HCT116 (cell line): ENCODE data around the gene FMN1. TPM values are rescaled to one million over a fixed set of nuclear protein-coding genes. Genes with fewer than 3 reads are reported as not detected.

Experiments
- ATAC-seq: fragments of 200-7000 bp; cut with Tn5 transposase; 2 replicates; pipeline ENCODE4 v1.9.1; 2020; ENCODE audit warnings: mild to moderate bottlenecking, moderate library complexity
- BruUV-seq: library from RNA; stranded (reverse); fragments of 400-500 nt; replicated peaks from 2 replicates; lab custom pipeline; 2021; lab: Mats Ljungman, UMichigan
- CTCF ChIA-PET: fragments of 300-600 bp; sonication (Branson Sonifier 250); formaldehyde crosslinking; loops from one replicate; lab custom pipeline; 2021; ENCODE audit warnings: antibody characterized with exemption; lab: Charles Lee
- POLR2A ChIA-PET: fragments of 300-600, 350-600 bp; sonication (Branson Sonifier 250); formaldehyde crosslinking; loops from one replicate; lab custom pipeline; 2021; ENCODE audit warnings: antibody characterized with exemption; lab: Charles Lee
- RAD21 ChIA-PET, 2 experiments: fragments of 300-600 bp; sonication (Branson Sonifier 250); formaldehyde crosslinking; loops; one replicate each; lab custom pipeline; 2023; ENCODE audit warnings: low total read pairs in 2 of 2; ENCODE audit not compliant: uncharacterized antibody in 2 of 2, unreplicated experiment in 2 of 2, low non-redundant PET in 1 of 2; lab: Charles Lee
- DNase-seq: peaks from one replicate; pipeline ENCODE4 v3.0.0-alpha.2; 2010; ENCODE audit warnings: low read depth, low spot score
- H2AFZ ChIP-seq: fragments of 200-600 bp; shearing (Covaris generic), sonication (generic); 2 replicates; pipeline ENCODE4 v1.6.1; 2017; ENCODE audit warnings: low read depth, mixed run types, mixed read lengths, antibody characterized with exemption, low read length; ENCODE audit not compliant: poor library complexity, severe bottlenecking
- H3K27ac ChIP-seq: 2 replicates; pipeline ENCODE4 v1.5.1; 2012; ENCODE audit warnings: low read depth, low read length
- H3K27me3 ChIP-seq: fragments of 200-600 bp; sonication (generic); 2 replicates; pipeline ENCODE4 v1.6.1; 2016; ENCODE audit warnings: mixed run types, low read length, mixed read lengths; ENCODE audit not compliant: insufficient read depth
- H3K36me3 ChIP-seq, 2 experiments: fragments of 200-500 bp in 1 of 2; fragments of 200-600 bp in 1 of 2; sonication (Bioruptor generic) in 1 of 2; sonication (generic) in 1 of 2; 2 replicates each; pipeline versions ENCODE4 v1.5.1 to v1.6.1; 2014 to 2016; ENCODE audit warnings: low read length in 2 of 2, inconsistent platforms in 1 of 2, mixed read lengths in 1 of 2, mixed run types in 1 of 2; ENCODE audit not compliant: insufficient read depth in 2 of 2, control insufficient read depth in 1 of 2
- H3K4me1 ChIP-seq, 2 experiments: fragments of 200-600 bp in 1 of 2; sonication (generic) in 1 of 2; 2 replicates each; pipeline versions ENCODE4 v1.5.1 to v1.6.1; 2012 to 2017; ENCODE audit warnings: low read length in 2 of 2, inconsistent platforms in 1 of 2, mild to moderate bottlenecking in 1 of 2, mixed read lengths in 1 of 2, mixed run types in 1 of 2, moderate library complexity in 1 of 2; ENCODE audit not compliant: insufficient read depth in 2 of 2, control insufficient read depth in 1 of 2
- H3K4me2 ChIP-seq: fragments of 200-600 bp; sonication (generic); 2 replicates; pipeline ENCODE4 v1.6.1; 2017; ENCODE audit warnings: mixed run types, low read length, mixed read lengths
- H3K4me3 ChIP-seq, 2 experiments: fragments of 200-600 bp in 1 of 2; sonication (generic) in 1 of 2; replicated peaks in 1 of 2; 2 replicates each; pipeline ENCODE4 v1.5.1; 2011 to 2016; ENCODE audit warnings: low read length in 2 of 2, control low read depth in 1 of 2, low read depth in 1 of 2, mild to moderate bottlenecking in 1 of 2, mixed read lengths in 1 of 2, mixed run types in 1 of 2
- H3K79me2 ChIP-seq: fragments of 200-600 bp; sonication (generic); 2 replicates; pipeline ENCODE4 v1.6.1; 2017; ENCODE audit warnings: mild to moderate bottlenecking, mixed run types, low read length, moderate library complexity, mixed read lengths; ENCODE audit not compliant: insufficient read depth
- H3K9ac ChIP-seq: fragments of 200-600 bp; sonication (generic); 2 replicates; pipeline ENCODE4 v1.6.1; 2016; ENCODE audit warnings: low read length, mixed read lengths
- H3K9me2 ChIP-seq: fragments of 200-600 bp; sonication (generic), shearing (Covaris generic); 2 replicates; pipeline ENCODE4 v1.6.1; 2017; ENCODE audit warnings: mixed run types, mild to moderate bottlenecking, moderate library complexity; ENCODE audit not compliant: insufficient read depth
- H3K9me3 ChIP-seq, 2 experiments: fragments of 200-500 bp in 1 of 2; fragments of 200-600 bp in 1 of 2; sonication (Bioruptor generic) in 1 of 2; sonication (generic) in 1 of 2; 2 replicates each; pipeline ENCODE4 v1.6.1; 2014 to 2017; ENCODE audit warnings: low read length in 2 of 2, mixed read lengths in 2 of 2, inconsistent platforms in 1 of 2, low read depth in 1 of 2, mild to moderate bottlenecking in 1 of 2, mixed run types in 1 of 2, moderate library complexity in 1 of 2; ENCODE audit not compliant: control insufficient read depth in 1 of 2, insufficient read depth in 1 of 2
- H4K20me1 ChIP-seq: fragments of 200-600 bp; sonication (generic), shearing (Covaris generic); 2 replicates; pipeline ENCODE4 v1.6.1; 2017; ENCODE audit warnings: mixed run types, mild to moderate bottlenecking, moderate library complexity; ENCODE audit not compliant: insufficient read depth
- CEBPB ChIP-seq: IDR thresholded peaks from 2 replicates; pipeline ENCODE4 v1.6.1; 2012; ENCODE audit warnings: low read depth
- ELF1 ChIP-seq: IDR thresholded peaks from 2 replicates; pipeline ENCODE4 v1.6.1; 2012; ENCODE audit warnings: low read depth, borderline replicate concordance
- EZH2phosphoT487 ChIP-seq: fragments of 200-600 bp; IDR thresholded peaks from 2 replicates; pipeline ENCODE4 v1.6.1; 2018; ENCODE audit warnings: antibody characterized with exemption, borderline replicate concordance
- FOSL1 ChIP-seq: IDR thresholded peaks from 2 replicates; pipeline ENCODE4 v1.6.1; 2012; ENCODE audit warnings: low read depth
- JUND ChIP-seq: IDR thresholded peaks from 2 replicates; pipeline ENCODE4 v1.6.1; 2012
- POLR2A ChIP-seq: IDR thresholded peaks from 2 replicates; pipeline ENCODE4 v1.7.0; 2011; ENCODE audit warnings: borderline replicate concordance; ENCODE audit not compliant: insufficient read depth, insufficient read length; ENCODE audit errors: extremely low read depth
- POLR2AphosphoS5 ChIP-seq: IDR thresholded peaks from 2 replicates; pipeline ENCODE4 v1.6.1; 2011; ENCODE audit warnings: mild to moderate bottlenecking, low read depth, low read length, moderate library complexity
- RAD21 ChIP-seq: IDR thresholded peaks from 2 replicates; pipeline ENCODE4 v1.6.1; 2012; ENCODE audit warnings: low read depth, mild to moderate bottlenecking
- SRF ChIP-seq: IDR thresholded peaks from 2 replicates; pipeline ENCODE4 v1.6.1; 2012; ENCODE audit warnings: low read depth
- YY1 ChIP-seq: IDR thresholded peaks from 2 replicates; pipeline ENCODE4 v1.6.1; 2011; ENCODE audit warnings: low read length, low read depth, moderate library complexity, mild to moderate bottlenecking; ENCODE audit not compliant: insufficient replicate concordance; ENCODE audit errors: extremely low read depth
- ZFX ChIP-seq: fragments of 450-650 bp; IDR thresholded peaks from 2 replicates; pipeline ENCODE4 v1.6.1; 2017
- ZNF274 ChIP-seq: fragments of 200-500 bp; sonication (Bioruptor generic); IDR thresholded peaks from 2 replicates; pipeline ENCODE4 v1.6.1; 2014; ENCODE audit warnings: mild to moderate bottlenecking, low read depth, low read length, inconsistent platforms
- intact Hi-C: fragments of 100-400 bp; cut with micrococcal nuclease; formaldehyde crosslinking; loops from 2 replicates; pipeline ENCODE4 v1.10.0; 2022
- total RNA-seq: library from RNA; stranded (reverse); gene quantifications from one replicate; pipeline ENCODE4 v1.2.1, GENCODE V29; 2021; ENCODE audit not compliant: unreplicated experiment
- TF ChIP-seq, protein P1 (sequence below): IDR thresholded peaks from 2 replicates; pipeline ENCODE4 v1.6.1; 2011; ENCODE audit warnings: mild to moderate bottlenecking, low read length, moderate library complexity; ENCODE audit not compliant: insufficient replicate concordance; ENCODE audit errors: extremely low read depth
- TF ChIP-seq, protein P2 (sequence below), 3 experiments: fragments of 200-600 bp in 1 of 3; sonication (generic) in 1 of 3; IDR thresholded peaks in 2 of 3; conservative IDR thresholded peaks in 1 of 3; 2 replicates each; pipeline ENCODE4 v1.5.1; 2012 to 2017; ENCODE audit warnings: low read depth in 2 of 3, low read length in 2 of 3, antibody characterized with exemption in 1 of 3, borderline replicate concordance in 1 of 3, control low read depth in 1 of 3, mild to moderate bottlenecking in 1 of 3, mixed read lengths in 1 of 3, mixed run types in 1 of 3, moderate library complexity in 1 of 3; ENCODE audit not compliant: insufficient read depth in 1 of 3

FMN1 gene
- total RNA-seq, 1 experiment from 2014 or later = 0.39 TPM

DNA sequence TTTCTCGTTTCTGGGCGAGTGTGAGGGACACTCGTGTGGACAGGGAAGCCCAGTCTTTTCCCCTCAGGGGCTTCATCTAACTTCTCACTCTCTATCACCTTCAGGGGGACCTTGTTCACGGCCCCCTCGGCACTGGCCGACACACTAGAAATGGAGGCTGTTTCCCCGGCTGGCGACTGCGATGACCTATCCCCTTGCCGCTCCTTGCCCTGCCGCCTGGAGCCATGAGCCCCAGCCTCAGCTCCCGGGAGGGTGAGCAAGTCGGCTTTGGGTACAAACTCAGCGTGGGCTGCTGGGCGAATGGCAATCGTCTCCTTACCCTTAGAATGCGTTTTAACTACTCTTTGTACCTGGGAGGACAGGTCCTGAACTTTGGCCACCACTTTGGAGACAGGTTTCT is 41.0 kb downstream of the FMN1 start:
- no peak for TF ChIP-seq YY1
- no peak for DNase-seq
- H2AFZ ChIP-seq = no peak overlapping the region
- no peaks in the 10 kb centered on the region for H3K4me1 ChIP-seq
- no peaks in the 10 kb centered on the region for H3K36me3 ChIP-seq
- no peak overlapping the region for H3K4me2 ChIP-seq
- no TSS peak for BruUV-seq
- CTCF ChIA-PET = no interaction called here
- no peak overlapping the region for H3K4me3 ChIP-seq
- RAD21 ChIA-PET = no interaction called here
- H4K20me1 ChIP-seq = no peaks in the 10 kb centered on the region
- no peak overlapping the region for H3K27ac ChIP-seq
- intact Hi-C loops = no loop called here
- no peaks in the 10 kb centered on the region for H3K79me2 ChIP-seq
- no peaks in the 10 kb centered on the region for H3K9me3 ChIP-seq
- ATAC-seq = no peak
- H3K9me2 ChIP-seq = no peaks in the 10 kb centered on the region
- no peak overlapping the region for H3K9ac ChIP-seq
- POLR2A ChIA-PET = no interaction called here
- no peaks in the 10 kb centered on the region for H3K27me3 ChIP-seq

DNA sequence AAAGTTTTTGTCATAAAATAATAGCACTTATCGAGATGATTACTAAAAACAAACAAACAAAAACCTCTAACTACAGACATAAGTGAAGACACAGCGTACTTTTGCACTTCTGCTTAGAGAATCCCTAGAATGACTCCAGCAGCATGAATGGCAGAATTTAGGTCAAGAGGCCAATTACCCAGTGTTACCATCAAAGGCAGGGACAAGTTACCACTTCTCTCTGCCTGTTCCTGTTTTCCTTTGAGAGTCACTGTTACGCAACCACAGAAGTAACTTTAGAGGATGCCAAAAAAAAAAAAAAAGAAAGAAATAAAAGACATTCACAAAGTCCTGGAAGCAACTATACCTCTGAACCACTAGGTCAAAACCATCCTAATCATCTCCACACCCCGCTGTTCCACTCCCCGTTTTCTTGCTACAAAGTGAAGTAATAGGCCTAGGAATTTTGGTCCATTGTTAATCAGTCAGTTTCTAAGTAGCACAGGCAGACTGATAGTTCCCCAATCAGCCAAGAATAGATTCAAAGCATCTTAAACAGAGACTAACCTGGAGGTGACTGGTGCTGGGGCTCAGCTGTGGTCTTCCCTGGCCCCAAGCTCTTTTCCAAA is 41.9 kb downstream of the FMN1 start:
- ChIA-PET CTCF (no interaction called here), RAD21 (no interaction called here), POLR2A (no interaction called here)
- no peak overlapping the region for H2AFZ ChIP-seq
- H3K4me2 ChIP-seq = no peak overlapping the region
- DNase-seq (no peak), ATAC-seq (no peak)
- H3K79me2 ChIP-seq = no peaks in the 10 kb centered on the region
- no peaks in the 10 kb centered on the region for H3K9me2 ChIP-seq
- no TSS peak for BruUV-seq
- no peaks in the 10 kb centered on the region for H3K27me3 ChIP-seq
- no peak overlapping the region for H3K4me3 ChIP-seq
- intact Hi-C loops = no loop called here
- no peaks in the 10 kb centered on the region for H3K9me3 ChIP-seq
- H3K9ac ChIP-seq = no peak overlapping the region
- H3K27ac ChIP-seq = no peak overlapping the region
- H3K36me3 ChIP-seq = no peaks in the 10 kb centered on the region
- no peaks in the 10 kb centered on the region for H3K4me1 ChIP-seq
- no peaks in the 10 kb centered on the region for H4K20me1 ChIP-seq
- TF ChIP-seq POLR2A (no peak), RAD21 (no peak), ZFX (no peak), CEBPB (no peak), POLR2AphosphoS5 (no peak), ELF1 (no peak), YY1 (no peak), FOSL1 (no peak), EZH2phosphoT487 (no peak), JUND (no peak), SRF (no peak), ZNF274 (no peak)
- TF ChIP-seq, protein P1, sequence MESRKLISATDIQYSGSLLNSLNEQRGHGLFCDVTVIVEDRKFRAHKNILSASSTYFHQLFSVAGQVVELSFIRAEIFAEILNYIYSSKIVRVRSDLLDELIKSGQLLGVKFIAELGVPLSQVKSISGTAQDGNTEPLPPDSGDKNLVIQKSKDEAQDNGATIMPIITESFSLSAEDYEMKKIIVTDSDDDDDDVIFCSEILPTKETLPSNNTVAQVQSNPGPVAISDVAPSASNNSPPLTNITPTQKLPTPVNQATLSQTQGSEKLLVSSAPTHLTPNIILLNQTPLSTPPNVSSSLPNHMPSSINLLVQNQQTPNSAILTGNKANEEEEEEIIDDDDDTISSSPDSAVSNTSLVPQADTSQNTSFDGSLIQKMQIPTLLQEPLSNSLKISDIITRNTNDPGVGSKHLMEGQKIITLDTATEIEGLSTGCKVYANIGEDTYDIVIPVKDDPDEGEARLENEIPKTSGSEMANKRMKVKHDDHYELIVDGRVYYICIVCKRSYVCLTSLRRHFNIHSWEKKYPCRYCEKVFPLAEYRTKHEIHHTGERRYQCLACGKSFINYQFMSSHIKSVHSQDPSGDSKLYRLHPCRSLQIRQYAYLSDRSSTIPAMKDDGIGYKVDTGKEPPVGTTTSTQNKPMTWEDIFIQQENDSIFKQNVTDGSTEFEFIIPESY = no peak
- TF ChIP-seq, protein P2, sequence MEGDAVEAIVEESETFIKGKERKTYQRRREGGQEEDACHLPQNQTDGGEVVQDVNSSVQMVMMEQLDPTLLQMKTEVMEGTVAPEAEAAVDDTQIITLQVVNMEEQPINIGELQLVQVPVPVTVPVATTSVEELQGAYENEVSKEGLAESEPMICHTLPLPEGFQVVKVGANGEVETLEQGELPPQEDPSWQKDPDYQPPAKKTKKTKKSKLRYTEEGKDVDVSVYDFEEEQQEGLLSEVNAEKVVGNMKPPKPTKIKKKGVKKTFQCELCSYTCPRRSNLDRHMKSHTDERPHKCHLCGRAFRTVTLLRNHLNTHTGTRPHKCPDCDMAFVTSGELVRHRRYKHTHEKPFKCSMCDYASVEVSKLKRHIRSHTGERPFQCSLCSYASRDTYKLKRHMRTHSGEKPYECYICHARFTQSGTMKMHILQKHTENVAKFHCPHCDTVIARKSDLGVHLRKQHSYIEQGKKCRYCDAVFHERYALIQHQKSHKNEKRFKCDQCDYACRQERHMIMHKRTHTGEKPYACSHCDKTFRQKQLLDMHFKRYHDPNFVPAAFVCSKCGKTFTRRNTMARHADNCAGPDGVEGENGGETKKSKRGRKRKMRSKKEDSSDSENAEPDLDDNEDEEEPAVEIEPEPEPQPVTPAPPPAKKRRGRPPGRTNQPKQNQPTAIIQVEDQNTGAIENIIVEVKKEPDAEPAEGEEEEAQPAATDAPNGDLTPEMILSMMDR (IDR thresholded peaks at IDR 0.05 in 2 of 3, conservative IDR thresholded peaks at IDR 0.05 in 1 of 3; ENCODE audit: borderline replicate concordance in 1 of 3, insufficient read depth in 1 of 3, low read depth in 2 of 3, low read length in 2 of 3) = no peak
